ENCODE results near the gene GPSM3.
"Not testable (repeated sequence)": the region's sequence is repeated elsewhere in the genome, so short reads cannot be mapped to it uniquely, and the experiment has no call there.

GPSM3 gene

DNA sequence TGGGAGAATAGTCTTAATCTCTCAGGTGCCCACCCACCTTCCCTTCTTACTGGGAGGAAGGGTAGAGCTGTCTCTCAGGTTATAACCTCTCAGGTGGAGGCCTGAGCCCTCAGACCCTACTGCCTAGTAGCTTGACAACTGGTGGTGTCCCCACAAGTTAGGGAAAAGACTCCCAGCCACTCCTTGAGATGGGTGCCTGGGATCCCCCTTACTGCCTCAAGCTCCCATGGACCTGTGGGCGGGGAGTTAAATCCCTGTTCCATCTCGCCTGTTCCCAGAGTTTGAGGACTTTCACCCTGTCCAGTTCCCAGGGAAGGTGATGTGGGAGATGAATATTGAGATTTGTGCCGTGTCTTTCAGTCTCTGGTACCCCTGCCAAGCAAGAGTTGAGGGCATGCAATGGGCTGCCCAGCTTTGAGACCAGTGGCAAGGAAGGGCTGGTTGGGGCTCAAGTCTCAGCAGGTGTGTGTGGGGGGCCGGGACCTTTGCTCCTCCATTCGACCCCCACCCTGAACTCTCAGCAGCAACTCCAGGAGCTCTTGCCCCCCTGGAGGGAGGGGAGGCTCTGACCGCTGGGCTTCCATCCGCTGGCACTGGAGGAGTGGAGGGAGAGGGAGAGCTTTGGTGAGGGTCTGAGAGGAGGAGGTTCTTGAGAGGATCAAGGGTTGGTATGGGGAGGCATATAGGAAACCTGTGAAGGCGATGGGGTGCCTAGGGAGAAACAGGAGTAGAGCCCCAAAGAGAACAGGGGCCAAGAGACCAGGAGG, 1.3 kb downstream of the GPSM3 start:
- peaks cover 19% of the 10 kb centered on the region for H3K36me3 ChIP-seq (ENCODE audit: control insufficient read depth, low read depth, low read length)
- H3K4me1 ChIP-seq (ENCODE audit: control insufficient read depth, low read depth, low read length): peaks cover 34% of the 10 kb centered on the region
- no peak overlapping the region for H3K9ac ChIP-seq (ENCODE audit: low read length)
- no peaks in the 10 kb centered on the region for H3K27me3 ChIP-seq (ENCODE audit: control insufficient read depth, insufficient read depth, low read length)
- H3K9me3 ChIP-seq (ENCODE audit: control insufficient read depth, low read depth, low read length): no peaks in the 10 kb centered on the region
- no peak overlapping the region for H3K27ac ChIP-seq (ENCODE audit: low read length)
- H3K4me3 ChIP-seq (ENCODE audit: low read length): no peak overlapping the region

DNA sequence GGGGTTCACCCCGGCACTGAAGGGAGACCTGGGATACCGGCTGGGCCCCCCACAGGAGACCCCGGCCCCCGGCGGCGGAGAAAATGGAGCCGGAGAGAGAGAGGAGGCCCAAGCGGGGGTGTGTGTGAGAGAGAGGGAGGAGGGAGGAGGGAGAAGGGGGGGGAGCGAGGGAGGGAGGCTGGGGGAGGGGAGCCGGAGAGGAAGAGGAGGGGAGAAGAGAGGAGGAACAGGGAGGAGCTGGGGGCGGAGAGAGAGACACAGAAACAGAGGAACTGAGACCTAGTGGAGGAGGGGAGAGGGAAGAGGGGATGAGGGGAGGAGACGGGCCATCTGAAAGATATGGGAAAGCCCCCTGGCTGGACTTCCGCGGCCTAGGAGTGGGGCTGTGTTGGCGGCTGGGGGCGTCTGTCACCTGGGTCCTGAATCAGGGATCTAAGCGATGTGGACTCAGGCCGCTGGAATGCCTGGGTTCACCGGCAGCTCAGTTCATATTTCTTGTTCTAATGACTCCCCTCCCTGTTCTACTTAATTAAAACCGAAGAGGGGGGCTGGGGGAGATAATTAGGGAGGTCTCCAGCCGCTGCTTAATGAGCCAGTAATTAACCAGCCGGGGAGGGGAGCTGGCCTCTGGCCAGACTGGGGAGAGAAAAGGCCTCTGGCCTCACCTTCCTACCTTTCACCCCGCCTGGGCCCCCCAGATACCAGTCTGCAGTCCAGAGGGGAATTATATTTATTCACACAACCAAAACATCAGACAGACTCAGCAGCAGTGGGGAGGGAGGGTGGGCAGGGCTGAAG, 2.2 kb downstream of the GPSM3 start, which contains the start of gene PBX2:
Gene PBX2 (minus strand): TSS at position 149 of the 798 bp plus-strand sequence. CDS start 287 bp downstream, outside the sequence.
- H3K36me3 ChIP-seq (ENCODE audit: control insufficient read depth, low read depth, low read length): peaks cover 19% of the 10 kb centered on the region
- H3K9ac ChIP-seq (ENCODE audit: low read length): peak within 1 kb of the TSS; percentile 78
- H3K4me1 ChIP-seq (ENCODE audit: control insufficient read depth, low read depth, low read length): peaks cover 34% of the 10 kb centered on the region
- H3K9me3 ChIP-seq (ENCODE audit: control insufficient read depth, low read depth, low read length): no peaks in the 10 kb centered on the region
- H3K27me3 ChIP-seq (ENCODE audit: control insufficient read depth, insufficient read depth, low read length): no peaks in the 10 kb centered on the region
- H3K27ac ChIP-seq (ENCODE audit: low read length): peak within 1 kb of the TSS; percentile 39
- peak within 1 kb of the TSS; percentile 77 for H3K4me3 ChIP-seq (ENCODE audit: low read length)

DNA sequence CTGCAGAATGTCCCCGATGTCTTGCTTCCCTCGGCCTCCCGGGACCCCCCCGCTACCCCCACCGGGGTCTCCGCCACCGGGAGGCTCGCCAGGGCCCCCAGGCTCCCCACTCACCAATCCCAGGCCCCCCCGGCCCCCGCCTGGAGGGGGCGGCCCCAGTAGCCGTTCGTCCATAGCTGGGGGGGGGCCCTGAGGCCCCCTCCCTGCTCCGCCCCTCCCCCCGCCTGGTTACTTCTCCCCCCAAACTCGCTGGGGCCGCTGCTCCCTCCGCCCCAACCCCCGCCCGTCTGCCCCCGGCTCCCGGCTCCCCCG, 2.7 kb downstream of the GPSM3 start:
- H3K9ac ChIP-seq (ENCODE audit: low read length): peak overlapping the region; percentile 78

DNA sequence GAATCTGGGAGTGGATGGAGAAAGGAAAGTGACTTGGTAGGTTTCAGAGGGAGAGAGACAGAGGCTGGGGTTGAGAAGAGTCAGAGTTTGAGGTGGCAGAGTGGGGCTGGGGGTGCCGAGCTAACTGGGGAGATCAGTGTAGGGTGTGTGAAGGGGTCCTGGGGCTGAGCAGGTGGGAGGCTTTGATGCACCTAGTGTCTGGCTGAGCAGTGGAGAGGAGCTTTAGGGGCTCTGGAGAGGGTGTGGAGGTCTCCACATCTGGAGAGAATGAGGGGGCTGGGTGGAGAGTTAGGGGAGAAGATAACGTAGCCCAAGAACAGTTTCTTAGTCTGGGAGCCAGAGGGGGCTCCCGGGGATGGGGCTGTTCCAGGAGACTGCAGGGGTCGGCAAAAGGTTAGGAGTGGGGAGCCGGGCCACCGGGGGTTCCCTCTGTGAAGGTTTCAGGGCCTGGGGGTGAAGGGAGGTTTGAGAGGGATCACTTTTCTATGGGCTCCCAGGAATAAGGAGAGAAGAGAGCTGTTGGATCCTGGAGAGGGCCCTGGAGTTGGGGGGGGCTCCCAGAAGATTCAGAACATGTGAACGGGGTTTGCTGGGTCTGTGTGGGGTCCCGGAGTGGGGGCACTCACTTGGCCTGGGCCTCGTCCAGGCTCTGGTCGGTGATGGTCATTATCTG, 3.2 kb downstream of the GPSM3 start:
- Histone ChIP-seq H3K4me1 (ENCODE audit: control insufficient read depth, low read depth, low read length) (peaks cover 26% of the 10 kb centered on the region), H3K9me3 (ENCODE audit: control insufficient read depth, low read depth, low read length) (no peaks in the 10 kb centered on the region), H3K27me3 (ENCODE audit: control insufficient read depth, insufficient read depth, low read length) (no peaks in the 10 kb centered on the region), H3K9ac (ENCODE audit: low read length) (peak overlapping the region; percentile 78), H3K27ac (ENCODE audit: low read length) (peak overlapping the region; percentile 39), H3K36me3 (ENCODE audit: control insufficient read depth, low read depth, low read length) (peaks cover 19% of the 10 kb centered on the region), H3K4me3 (ENCODE audit: low read length) (peak overlapping the region; percentile 77)

More for the DNA sequence above, 2.7 kb downstream of the GPSM3 start:
- H3K36me3 ChIP-seq (ENCODE audit: control insufficient read depth, low read depth, low read length): peaks cover 19% of the 10 kb centered on the region
- peaks cover 31% of the 10 kb centered on the region for H3K4me1 ChIP-seq (ENCODE audit: control insufficient read depth, low read depth, low read length)
- H3K4me3 ChIP-seq (ENCODE audit: low read length): peak overlapping the region; percentile 77
- H3K27me3 ChIP-seq (ENCODE audit: control insufficient read depth, insufficient read depth, low read length): no peaks in the 10 kb centered on the region
- H3K9me3 ChIP-seq (ENCODE audit: control insufficient read depth, low read depth, low read length): no peaks in the 10 kb centered on the region
- peak overlapping the region; percentile 39 for H3K27ac ChIP-seq (ENCODE audit: low read length)

DNA sequence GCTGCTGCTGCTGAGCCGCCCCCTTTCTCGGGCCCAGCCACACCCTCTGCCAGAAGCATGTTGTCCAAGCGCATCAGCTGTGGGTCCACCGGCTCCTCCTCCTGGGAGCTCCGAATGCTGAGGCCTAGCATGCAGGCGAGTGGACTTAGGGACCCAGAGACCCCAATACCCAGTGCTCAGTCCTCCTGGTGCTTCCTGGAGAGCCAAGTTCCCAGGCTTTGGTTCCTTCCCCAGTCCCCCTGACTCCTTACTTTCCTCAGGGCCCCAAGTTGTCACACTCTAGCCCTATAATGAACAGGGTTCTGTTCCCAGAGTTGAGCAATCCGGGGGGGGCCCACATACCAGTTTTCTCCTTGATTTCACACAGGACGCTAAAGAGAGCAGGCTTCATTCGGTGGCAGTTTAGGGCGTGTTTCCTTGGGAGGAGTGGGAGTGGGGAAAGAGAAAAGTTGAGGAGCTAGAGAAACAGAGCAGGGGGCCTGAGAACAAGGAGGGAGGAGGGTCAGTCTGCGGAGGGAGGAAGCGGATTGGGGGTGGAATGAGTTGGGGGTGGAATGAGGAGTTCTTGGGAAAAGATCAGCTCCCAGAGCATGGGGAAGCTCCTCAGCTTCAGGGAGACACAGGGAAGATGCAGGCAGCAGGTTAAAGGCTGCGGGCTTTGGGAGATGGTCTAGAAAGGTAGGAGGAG, 3.9 kb downstream of the GPSM3 start:
- peak overlapping the region; percentile 78 for H3K9ac ChIP-seq (ENCODE audit: low read length)
- peaks cover 22% of the 10 kb centered on the region for H3K4me1 ChIP-seq (ENCODE audit: control insufficient read depth, low read depth, low read length)
- no peaks in the 10 kb centered on the region for H3K9me3 ChIP-seq (ENCODE audit: control insufficient read depth, low read depth, low read length)
- H3K4me3 ChIP-seq (ENCODE audit: low read length): peak overlapping the region; percentile 77
- peaks cover 19% of the 10 kb centered on the region for H3K36me3 ChIP-seq (ENCODE audit: control insufficient read depth, low read depth, low read length)
- no peak overlapping the region for H3K27ac ChIP-seq (ENCODE audit: low read length)
- no peaks in the 10 kb centered on the region for H3K27me3 ChIP-seq (ENCODE audit: control insufficient read depth, insufficient read depth, low read length)

DNA sequence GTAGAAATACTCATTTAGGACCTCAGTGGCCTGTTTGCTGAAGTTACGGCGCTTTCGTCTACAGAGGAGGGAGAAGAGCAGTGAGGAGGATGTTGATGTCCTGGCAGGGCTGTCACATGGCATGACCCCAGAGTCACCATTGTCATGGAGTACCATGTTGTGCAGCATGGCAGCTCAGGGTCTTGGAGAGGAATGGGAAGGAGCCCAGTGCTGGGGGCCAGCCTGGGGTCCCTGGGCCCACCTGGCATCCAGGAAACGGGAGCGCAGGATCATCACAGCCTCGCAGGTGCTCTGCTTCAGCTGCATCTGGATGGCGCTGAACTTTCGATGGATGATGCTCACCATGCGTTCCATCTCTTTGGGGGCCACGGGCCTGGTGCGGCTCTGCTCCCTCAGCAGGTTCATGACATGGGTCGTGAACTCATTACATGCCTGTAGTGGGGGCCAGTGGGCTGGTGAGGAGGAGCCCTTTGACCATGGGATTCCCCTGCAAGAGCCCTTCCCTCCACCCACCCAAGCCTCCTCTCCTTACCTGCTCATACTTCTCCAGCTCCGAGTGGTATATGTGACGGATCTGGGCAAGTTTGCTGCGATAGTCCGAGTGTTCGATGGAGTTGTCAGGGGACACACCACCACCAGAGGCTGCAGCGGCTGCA, 4.6 kb downstream of the GPSM3 start:
- not testable (repeated sequence) for H3K9ac ChIP-seq (ENCODE audit: low read length); H3K27ac ChIP-seq (ENCODE audit: low read length); H3K9me3 ChIP-seq (ENCODE audit: control insufficient read depth, low read depth, low read length); H3K27me3 ChIP-seq (ENCODE audit: control insufficient read depth, insufficient read depth, low read length)
- H3K36me3 ChIP-seq (ENCODE audit: control insufficient read depth, low read depth, low read length): peaks cover 19% of the 10 kb centered on the region
- H3K4me1 ChIP-seq (ENCODE audit: control insufficient read depth, low read depth, low read length): peaks cover 20% of the 10 kb centered on the region
- H3K4me3 ChIP-seq (ENCODE audit: low read length): peak overlapping the region; percentile 77

DNA sequence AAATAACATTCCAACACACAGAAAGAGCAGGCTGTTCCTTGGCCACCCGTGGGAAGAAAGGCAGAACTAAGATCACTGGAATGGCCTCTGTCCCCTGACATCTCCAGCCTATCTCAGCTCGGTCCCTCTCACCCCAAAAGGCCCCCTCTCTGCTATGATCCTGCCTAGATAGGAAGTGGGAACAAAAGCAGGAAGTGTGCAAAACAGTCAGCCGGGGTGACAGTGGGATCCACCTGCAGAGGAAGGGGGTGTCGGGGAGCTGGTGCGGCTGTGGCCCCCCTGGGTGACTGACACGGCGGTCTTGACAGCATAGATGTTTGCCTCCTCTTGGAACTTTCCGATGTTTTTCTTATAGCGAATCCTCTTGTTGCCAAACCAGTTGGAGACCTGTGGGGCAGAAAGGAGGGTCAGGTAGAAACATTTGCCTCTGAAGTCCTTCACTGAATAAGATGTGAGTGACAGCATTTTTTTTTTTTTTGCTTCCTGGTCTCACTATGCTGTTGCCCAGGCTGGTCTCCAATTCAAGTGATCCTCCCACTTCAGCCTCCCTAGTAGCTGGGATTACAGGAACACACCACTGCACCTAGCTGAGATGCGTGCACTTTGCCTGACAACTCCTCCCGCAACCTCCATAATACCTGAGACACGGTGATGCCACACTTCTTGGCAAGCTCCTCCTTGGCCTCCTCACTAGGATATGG, 5.3 kb downstream of the GPSM3 start:
- H3K36me3 ChIP-seq (ENCODE audit: control insufficient read depth, low read depth, low read length): peaks cover 19% of the 10 kb centered on the region
- H3K4me3 ChIP-seq (ENCODE audit: low read length): no peak overlapping the region
- no peak overlapping the region for H3K27ac ChIP-seq (ENCODE audit: low read length)
- H3K9ac ChIP-seq (ENCODE audit: low read length): no peak overlapping the region
- H3K4me1 ChIP-seq (ENCODE audit: control insufficient read depth, low read depth, low read length): peaks cover 14% of the 10 kb centered on the region
- no peaks in the 10 kb centered on the region for H3K27me3 ChIP-seq (ENCODE audit: control insufficient read depth, insufficient read depth, low read length)
- no peaks in the 10 kb centered on the region for H3K9me3 ChIP-seq (ENCODE audit: control insufficient read depth, low read depth, low read length)

DNA sequence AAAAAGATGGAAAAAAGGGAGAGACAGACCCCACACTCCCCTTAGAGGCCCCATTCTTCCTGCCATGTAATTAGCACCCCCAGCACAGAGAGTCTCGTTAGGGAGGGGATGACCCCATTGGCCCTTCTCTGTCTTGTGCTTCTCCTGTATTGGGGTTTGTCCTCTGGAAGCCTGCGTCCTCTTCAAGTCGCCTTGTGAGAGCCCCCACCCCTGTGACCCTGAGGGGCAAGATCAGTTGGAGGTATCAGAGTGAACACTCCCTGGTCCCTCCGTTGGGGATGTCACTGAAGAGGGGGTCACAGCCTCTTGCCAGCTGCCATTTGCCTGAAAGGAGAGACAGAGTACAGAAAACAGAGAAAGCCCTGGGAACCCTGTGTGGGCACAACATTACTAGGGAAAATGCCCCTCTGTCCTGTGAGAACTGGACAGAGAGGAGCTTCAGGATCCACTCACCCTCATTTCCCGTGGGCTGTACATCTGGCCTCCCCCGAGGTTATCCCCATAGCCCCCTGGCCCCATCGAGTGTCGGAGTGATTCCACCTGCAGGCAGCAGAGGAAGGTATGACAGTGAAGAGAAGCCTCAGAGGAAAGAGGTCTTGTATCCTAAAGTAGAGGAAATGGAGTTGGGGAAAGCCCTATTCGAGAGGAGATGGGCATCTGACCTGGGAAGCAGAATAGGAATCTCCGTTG, 6.1 kb downstream of the GPSM3 start:
- not testable (repeated sequence) for H3K27ac ChIP-seq (ENCODE audit: low read length); H3K9me3 ChIP-seq (ENCODE audit: control insufficient read depth, low read depth, low read length); H3K9ac ChIP-seq (ENCODE audit: low read length); H3K27me3 ChIP-seq (ENCODE audit: control insufficient read depth, insufficient read depth, low read length); H3K4me3 ChIP-seq (ENCODE audit: low read length)
- Histone ChIP-seq H3K36me3 (ENCODE audit: control insufficient read depth, low read depth, low read length) (peaks cover 21% of the 10 kb centered on the region), H3K4me1 (ENCODE audit: control insufficient read depth, low read depth, low read length) (peaks cover 12% of the 10 kb centered on the region)

DNA sequence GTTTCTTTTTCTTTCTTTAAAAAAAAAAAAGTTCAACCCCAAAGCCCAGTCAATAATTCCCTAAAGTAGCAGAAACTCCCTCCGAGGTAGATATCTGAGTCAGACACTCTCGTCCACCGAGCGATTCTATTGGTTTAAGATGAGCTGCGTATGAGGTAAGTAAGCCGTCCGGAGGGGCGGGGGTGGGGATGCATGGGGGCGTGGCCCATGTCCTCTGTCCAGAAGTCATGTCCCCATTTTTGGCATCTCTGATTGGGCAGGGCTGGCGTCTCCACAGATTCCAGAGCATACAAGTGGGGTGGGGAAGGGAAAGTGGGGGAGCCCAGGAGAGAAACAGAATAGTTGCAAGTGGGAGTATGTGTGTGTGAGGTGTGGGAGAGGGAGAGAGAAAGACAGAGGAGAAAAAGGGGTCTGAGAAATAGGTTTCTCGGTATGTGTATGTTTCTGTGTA, 6.7 kb downstream of the GPSM3 start:
- not testable (repeated sequence) for H3K4me1 ChIP-seq (ENCODE audit: control insufficient read depth, low read depth, low read length); H3K27me3 ChIP-seq (ENCODE audit: control insufficient read depth, insufficient read depth, low read length); H3K4me3 ChIP-seq (ENCODE audit: low read length); H3K9ac ChIP-seq (ENCODE audit: low read length); H3K27ac ChIP-seq (ENCODE audit: low read length); H3K9me3 ChIP-seq (ENCODE audit: control insufficient read depth, low read depth, low read length)
- peaks cover 26% of the 10 kb centered on the region for H3K36me3 ChIP-seq (ENCODE audit: control insufficient read depth, low read depth, low read length)

DNA sequence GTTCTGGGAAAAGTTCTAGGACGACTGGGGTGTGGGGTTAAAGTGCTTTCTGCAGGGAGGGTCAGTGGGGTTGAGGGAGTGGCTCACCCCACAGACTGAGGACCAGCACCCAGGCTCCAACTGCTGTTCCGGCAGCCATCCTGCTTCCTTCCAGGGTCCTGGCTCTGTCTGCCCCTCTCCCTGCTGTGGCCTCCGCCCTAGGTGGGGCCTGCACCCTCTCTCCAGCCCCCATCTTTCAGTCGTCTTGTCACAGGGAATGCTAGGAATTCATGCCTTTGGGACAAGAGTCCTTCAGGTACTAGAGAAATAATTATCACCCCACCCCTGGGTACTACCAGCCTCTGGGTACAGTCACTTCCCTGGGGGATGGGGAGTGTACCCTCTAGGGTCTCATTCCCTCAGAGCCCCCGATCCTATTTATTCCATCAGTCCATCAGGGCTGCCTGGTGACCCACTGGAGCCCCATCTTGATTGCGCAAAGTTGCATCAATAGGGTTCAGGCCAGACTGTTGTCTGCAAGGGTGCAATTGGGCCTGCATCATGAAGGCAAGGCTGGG, 8.3 kb downstream of the GPSM3 start, which contains the start of gene AGER:
Gene AGER (minus strand): TSS at position 170 of the 557 bp plus-strand sequence. CDS start 31 bp downstream, at position 139.
- no peak within 1 kb of the TSS for H3K27ac ChIP-seq (ENCODE audit: low read length)
- no peak within 1 kb of the TSS for H3K9ac ChIP-seq (ENCODE audit: low read length)
- H3K36me3 ChIP-seq (ENCODE audit: control insufficient read depth, low read depth, low read length): peaks cover 32% of the 10 kb centered on the region
- no peaks in the 10 kb centered on the region for H3K27me3 ChIP-seq (ENCODE audit: control insufficient read depth, insufficient read depth, low read length)
- H3K9me3 ChIP-seq (ENCODE audit: control insufficient read depth, low read depth, low read length): no peaks in the 10 kb centered on the region
- H3K4me3 ChIP-seq (ENCODE audit: low read length): no peak within 1 kb of the TSS
- peaks cover 8% of the 10 kb centered on the region for H3K4me1 ChIP-seq (ENCODE audit: control insufficient read depth, low read depth, low read length)
